Islet of Langerhans (tissue), 1 donor: ENCODE data around the gene CPLANE2.
A peak's percentile ranks its signal among the peaks of the same experiment; 100 is the strongest.
"Not testable (repeated sequence)": the region's sequence is repeated elsewhere in the genome, so short reads cannot be mapped to it uniquely, and the experiment has no call there.

Source experiments
- FAIRE-seq: peaks from one replicate; lab custom pipeline; 2011; peaks lifted over from hg19 to GRCh38; lab: Jason Lieb, UNC

Gene CPLANE2

DNA sequence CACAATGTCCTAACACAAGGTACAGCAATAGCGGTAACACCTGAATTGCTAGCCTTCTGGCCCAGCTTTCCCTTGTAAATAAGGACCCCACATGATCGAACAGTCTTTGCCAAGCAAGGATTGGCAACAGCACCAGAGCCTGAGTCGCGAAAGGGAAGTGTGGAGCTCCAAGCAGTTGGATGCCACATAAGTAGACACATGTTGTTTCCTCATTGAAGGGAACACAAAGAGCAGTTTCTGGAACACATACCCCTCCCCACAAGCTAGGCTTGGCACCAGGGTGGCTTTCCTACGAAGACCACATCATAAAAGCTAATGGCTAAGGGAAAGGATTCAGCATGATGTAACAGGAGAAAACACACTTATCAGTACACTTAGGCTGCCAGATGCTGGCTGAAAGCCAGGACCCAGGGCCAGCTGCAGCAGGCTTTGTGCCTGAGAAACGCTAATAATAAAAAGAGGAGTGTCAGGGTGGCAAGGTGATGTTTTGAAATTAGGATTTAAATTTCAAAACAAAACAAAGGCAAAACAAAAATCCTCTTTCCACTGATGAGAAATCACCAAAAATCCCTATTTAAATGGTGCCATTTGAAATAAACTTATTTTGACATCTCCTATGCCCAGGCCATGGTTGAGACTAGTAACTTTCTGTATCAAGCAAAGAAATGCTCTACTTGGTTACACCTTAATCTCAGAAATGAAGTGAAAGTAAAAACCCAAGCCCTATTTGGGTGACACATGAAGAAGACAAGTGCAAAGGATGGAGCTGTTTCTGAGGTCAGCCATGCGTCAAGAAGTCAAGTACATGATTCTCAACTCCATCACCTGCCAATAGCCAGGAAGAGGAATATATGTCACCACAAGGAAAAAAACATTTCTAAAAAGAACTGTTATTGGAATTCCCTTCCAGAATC is 11.9 kb upstream of the CPLANE2 start:
- FAIRE-seq = peak; percentile 70

DNA sequence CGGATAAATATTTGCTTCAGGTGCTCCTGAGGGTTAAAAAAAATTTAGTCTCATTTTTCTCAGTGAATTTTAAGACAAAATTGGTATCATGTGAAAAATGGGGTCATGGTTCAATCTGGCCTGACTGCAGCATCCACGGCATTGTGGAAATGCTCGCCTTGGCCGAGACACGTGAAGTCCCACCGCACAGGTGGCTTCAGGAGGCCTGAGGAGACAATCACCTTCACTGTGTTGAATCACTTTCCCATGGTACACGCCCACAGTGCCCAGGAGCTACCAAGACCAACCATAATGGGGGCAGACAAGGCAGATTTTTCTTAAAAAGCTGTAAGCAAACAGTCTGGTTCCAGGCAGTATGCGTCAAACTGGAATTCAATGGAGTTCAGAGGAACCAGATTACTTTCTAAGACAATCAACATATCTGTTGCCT is 11.0 kb upstream of the CPLANE2 start:
- FAIRE-seq = no peak

DNA sequence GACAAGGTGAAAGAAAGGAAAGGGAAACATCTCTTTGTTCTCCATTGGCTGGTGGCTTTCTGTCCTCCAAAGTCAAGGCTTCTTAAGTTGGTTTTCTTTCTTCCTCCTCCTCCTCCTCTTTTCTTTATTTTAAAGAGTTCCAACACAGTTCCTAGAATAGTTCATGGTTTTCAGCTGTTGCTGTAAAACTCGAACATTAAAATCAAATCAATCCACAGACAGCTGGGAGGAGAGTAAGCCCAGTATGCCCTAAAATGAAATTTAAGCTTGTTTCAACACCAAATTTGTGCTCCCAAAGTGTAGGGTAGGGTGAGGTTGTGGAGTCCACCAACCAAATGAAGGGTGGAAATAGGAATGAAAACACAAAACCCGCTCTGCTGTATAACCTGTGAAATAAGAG is 10.5 kb upstream of the CPLANE2 start:
- no peak for FAIRE-seq

DNA sequence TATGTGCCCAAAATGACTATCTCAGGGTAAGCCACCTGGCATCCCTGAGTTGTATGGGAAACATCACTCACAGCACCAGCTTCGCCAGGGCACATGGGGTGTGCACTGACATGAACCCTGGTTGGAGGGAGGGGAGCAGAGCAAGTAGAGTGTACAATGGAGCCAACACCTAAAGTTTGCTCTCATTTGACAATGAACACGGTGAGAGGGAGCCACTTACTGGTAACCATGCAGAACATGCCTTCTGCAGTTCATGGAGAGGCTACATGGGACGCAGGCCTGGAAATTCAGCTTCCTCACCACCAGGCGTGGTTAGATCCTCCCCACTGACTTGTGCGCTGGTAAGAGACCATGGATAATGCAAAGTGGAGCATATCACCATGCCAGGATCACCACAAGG is 10.0 kb upstream of the CPLANE2 start:
- FAIRE-seq = no peak

DNA sequence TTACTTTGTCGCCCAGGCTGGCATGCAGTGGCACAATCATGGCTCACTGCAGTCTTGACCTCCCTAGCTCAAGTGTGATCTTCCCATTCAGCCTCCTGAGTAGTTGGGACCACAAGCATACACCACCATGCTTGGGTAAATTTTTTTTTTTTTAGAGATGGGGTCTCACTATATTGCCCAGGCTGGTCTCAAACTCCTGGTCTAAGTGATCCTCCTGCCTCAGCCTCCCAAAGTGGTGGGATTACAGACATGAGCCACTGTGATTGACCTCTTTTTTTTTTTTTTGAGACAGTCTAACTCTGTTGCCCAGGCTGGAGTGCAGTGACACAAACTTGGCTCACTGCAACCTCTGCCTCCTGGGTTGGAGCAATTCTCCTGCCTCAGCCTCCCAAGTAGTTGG is 9.3 kb upstream of the CPLANE2 start:
- not testable (repeated sequence) for FAIRE-seq

DNA sequence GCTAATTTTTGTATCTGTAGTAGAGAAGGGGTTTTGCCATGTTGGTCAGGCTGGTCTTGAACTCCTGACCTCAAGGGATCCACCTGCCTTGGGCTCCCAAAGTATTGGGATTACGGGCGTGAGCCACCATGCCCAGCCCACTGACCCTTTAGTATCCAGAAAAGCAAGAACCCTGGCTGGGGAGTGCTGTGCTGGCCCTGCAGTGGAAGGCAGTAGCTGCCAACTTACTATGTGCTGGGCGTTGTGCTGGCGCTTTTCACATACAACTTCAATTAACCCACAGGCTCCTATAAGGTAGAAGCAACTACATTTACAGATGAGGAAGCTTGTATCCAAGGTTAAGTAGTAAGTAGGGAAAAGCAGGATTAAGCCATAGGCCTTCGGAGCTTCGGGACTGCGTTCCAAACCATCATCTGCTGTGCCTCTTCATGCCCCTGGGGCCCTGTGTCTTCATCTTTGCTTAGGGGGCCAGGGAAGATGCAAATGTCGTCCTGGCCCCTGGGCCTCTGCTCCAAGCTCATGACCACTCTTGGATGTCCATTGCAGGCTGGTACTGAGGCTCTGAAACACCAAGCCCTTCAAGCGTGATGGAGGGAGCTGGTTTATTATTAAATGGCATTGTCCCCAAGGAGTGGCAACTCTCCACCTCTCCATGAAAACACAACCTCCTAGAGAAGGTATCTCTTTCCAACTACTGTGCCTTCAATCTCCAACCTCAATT is 8.7 kb upstream of the CPLANE2 start:
- FAIRE-seq = no peak

DNA sequence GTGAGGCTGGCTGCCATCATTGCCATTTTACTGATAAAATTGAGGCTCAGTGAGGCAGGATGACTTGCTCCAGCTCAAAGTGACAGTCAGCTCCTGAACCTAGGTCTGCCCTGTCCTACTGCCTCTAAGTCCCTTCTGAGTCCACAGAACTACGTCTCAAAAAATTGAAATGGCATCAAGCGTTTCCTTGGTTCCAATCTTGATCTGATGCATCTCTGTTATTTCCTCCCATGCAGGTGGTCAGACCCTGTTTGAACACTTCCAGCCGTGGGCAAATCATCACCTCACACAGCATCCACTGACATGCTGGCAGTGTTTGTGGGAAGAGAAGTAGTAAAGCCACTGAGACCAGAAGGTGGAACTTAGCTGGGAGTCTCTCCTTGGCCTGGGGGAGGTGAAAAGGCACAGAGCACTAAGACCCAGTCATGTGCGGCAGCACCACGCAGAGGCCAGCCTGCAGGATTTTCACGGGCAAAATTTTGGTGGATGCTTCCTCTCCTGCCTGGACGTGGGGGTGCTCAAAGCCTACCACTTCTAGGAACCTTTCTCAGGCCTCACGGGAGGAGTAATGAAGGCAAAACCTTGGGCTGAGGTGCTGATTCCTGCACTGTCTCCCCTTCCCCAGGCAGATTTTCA is 7.8 kb upstream of the CPLANE2 start:
- FAIRE-seq = no peak

DNA sequence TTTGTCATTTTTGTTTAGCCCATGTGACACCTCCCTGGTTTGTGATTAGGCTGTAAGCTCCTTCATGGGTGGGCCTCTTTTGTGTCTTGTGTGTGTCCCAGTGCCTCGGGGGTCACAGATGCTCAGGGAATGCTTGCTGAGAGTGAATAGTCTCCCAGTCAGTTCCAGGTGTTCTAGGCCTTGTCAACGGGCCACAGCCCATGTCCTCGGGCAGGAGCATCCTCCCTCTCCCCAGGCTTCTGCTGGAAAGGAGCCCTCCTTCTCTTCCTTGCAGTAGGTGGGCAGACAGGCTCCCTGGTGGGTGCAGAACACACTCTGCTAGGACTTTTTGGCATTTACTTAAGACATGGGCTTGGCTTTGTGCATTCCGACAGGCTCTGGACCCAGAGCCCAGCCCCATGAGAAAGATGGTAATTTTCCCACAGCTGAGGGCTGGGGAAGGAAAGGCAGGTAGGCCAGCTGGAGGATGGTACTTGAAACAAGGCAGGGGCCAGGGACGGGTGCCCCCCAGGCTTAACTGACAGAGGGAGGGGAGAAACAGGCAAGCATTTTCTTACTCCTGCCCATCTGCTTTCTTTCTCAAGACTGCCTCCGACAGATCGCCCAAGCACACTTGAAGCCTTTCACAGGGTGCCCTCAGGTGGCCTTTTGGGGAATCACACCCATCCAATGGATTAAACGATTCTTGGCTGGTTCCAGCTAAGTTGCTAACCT is 7.1 kb upstream of the CPLANE2 start:
- peak; percentile 56 for FAIRE-seq

DNA sequence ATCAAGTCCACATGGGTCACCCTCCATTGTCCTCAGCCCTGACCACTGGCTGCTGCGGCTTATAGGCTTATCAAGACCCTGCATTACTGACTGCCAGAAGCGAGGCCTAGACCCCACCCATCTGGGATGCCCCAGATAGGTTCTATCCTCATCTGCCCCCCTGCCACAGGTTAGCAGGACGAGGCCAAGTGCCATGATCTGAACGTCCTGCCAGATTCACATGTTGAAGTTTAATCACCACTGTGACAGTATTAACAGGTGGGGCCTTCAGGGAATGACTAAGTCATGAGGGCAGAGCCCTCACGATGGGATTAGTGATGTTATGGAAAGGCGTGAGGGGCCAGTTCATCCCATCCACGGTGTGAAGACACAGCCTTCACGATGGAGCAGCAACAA is 6.2 kb upstream of the CPLANE2 start:
- FAIRE-seq = no peak

DNA sequence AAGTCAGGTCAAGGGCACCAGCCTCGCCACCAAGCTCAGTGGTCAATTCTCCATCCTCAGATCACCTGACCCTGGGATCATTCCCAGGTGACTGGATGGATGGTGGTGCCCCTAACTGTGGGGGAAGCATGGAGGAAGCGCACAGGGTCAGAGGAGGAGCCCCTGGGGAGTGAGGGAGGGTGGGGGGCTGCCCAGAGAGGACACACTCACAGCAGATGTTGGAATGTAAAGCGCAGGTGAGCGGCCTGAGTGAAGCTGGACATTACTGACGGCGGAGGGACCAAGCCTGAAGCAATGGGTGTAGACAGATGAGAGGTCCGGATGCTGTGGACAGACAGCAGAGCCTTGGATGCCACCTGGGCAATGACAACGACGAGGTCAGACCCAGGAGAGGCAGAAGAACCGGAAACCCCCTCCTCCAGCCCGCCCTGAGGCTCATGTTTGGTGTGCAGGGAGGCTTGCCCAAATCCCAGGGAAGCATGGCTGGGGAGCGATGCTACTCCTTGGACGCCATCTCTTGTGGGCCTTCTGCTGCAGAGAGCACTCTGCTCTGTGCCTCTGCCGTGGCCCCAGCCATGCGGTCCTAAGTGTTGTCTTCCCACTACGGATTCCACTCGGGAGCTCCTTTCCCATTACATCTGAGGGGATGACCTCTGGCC is 5.7 kb upstream of the CPLANE2 start:
- no peak for FAIRE-seq

DNA sequence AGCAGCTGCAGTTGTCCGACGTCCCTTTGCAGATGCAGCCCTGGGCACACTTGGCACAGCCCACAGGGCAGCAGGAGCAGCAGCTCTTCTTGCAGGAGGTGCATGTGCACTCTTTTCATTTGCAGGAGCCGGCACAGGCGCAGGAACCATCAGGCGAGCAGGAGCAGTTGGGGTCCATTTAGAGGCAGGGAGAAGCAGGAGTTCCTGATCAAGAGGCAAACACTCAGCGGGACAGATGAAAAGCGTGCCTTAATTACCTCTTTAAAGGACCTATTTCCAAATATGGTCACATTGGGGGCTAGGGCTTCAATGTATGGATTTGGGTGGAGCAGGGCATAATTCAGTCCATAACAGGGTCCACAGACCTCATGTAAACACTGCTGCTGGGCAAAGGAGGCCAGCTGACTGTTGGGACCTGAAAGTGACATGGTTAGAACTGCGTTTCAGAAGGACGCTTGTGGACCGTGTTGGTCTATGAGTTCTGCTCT is 4.3 kb upstream of the CPLANE2 start:
- FAIRE-seq = no peak

DNA sequence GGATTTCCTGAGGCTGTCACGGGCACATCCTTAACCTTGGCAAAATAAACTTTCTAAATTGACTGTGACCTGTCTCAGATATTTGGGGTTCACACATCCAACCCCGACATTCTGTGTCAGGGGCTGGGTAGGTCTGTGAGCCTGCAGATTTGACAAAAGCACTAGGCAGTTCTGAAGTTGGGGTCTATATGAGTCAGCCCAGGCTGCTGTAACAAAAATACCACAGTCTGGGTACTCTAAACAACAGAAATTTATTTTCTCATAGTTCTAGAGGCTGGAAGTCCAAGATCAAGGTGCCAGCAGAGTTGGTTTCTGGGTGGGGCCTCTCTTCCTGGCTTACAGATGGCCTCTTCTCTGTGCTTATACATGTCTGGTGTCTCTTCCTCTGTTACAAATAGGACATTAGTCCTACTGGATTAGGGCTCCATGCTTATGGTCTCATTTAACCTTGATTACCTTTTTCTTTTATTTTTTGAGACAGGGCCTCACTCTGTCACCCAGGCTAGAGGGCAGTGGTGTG is 3.0 kb upstream of the CPLANE2 start:
- FAIRE-seq = no peak

DNA sequence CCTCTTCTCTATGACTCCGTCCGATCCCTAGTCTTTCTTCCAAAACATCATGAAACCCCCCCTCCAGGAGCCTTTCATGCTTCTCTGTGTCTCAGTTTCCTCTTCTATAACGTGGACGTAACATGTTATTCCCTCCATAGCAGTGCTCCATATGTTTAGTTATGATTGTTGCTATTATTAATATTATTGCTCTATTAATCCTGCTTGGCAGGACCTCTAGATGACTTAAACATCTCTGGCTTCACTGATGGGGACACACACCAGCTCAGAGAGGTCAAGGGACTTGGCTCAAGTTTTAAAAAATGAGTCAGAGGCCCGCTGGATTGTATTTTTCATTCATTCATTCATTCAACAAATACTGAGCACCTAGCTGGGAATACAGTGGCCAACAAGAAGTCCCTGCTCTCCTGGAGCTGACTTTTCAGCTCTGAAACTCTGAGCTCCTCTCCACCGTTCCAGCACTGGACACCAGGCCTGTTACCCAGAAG is 404 bp upstream of the CPLANE2 start:
- FAIRE-seq = peak; percentile 76

DNA sequence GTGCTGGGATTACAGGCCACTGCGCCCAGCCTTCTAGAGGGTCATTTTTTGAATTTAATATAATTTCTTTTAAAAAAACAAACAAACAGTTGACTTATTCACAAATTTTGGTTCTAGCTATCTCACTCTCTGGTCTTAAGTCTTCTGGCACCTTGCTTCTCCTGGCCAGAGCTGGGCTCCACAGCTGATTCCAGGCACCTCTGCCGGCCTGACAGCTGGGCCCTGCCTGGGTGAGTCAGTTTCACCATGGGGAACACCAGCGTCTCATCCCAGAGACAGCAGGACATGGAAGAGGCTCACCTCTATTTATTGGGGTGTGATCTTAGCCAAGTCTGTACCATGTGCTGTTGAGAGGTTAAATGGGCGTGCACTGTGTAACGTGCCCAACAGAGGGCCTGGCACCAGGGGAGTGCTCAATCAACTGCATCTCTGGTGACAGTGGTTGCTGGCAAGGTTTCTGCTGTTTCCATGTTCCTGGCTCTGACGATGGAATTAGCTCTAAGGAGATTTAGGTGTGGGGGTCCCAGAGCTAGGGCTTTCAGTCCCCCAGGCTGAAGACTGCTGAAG is 956 bp downstream of the CPLANE2 start:
- FAIRE-seq = no peak

DNA sequence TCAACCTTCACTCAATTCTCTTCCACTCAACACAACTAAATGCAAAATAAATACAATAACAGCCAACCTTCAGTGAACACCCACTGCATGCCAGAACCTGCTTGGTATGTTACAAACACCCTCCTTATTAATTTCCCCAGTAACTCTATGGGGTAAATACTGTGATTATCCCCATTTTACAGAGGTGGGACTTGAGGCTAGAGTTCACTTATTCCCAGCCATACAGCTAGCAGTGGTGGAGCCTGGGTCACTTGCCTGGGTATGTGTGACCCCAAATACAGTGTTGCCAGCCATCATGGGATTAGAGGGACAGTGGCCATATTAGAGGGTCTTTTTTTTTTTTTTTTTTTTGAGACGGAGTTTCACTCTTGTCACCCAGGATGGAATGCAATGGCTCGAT is 1.6 kb downstream of the CPLANE2 start:
- FAIRE-seq = no peak

DNA sequence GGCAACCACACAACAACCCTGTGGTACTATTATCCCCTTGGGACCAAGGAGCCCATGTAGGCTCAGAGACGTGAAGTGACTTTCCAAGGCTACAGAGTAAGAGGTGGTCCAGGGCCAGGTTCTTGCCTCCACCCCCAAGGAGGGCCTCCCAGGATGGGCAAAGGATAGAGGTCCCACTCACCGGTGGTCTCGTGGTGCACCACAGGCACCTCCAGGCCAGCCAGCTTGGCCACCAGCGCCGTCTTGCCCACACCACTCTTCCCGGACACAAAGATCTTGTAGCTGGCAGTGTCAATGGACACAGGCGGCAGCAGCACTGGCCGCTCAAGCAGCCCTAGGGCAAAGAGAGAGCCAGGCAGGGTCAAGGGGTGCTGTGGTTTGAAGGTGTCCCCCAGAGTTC is 3.6 kb downstream of the CPLANE2 start:
- FAIRE-seq = no peak

DNA sequence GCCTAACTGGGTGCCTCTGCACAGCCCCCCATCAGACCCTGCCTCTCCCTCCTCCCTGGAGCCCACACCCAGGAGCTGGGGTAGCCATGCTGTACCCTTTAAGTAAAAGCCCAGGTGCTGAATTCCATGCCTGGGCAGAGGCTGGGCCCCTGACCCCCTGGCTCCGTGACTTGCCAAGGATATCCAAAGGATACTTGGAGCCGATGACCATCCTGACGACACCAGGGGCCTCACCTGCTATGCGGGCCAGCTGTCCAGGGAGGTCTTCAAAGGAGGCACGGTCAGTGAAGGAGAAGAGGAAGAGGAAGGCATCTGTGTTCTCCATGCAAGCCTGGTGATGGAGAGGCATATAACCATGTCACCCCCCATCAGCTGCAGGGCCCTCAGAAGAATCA is 4.7 kb downstream of the CPLANE2 start:
- no peak for FAIRE-seq

DNA sequence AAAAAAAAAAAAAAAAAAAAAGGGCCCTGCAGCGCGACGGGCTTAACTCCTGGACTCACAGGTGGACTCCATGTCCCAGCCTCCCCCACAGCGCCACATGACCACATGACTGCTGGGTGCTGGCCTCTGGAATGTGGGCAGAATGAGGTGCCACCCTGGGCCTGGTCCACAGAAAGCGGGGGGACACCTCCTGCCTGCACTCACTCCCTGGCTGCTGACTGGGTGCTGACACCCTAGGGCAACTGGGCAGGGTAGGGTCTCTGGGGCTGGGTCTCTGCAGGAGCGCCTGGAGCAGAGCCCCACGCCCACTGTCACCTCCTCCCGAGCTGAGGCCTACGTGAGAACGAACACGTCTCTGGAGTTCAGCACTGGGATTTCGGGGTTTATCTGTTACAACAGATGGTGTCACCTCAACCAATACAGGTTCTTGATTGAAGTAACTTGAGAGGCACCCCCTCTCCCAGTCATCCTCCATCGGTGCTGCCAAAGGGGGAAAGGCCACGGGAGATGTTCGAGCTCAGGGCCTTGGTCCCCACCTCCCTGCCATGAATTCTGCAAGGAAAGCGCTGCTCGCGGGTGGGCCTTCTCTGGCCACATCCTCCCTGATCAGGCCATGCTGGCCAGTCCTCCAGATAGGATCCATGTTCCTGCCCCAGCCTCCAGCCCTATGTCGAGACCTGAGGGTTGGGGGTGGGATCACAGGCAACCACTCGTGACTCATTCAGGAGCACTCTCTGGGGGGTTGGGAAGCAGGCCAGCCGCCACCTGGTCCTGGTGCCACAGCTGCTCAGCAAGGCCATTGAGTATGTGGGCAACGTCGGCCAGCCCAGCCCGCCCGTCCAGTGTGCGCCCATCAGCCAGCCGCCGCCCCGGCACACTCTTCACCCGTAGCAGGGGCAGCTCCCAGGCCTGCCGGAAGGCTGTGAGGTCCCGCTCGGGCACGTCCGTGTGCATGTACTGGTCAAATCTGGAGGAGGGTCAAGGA is 5.4 kb downstream of the CPLANE2 start:
- no peak for FAIRE-seq

DNA sequence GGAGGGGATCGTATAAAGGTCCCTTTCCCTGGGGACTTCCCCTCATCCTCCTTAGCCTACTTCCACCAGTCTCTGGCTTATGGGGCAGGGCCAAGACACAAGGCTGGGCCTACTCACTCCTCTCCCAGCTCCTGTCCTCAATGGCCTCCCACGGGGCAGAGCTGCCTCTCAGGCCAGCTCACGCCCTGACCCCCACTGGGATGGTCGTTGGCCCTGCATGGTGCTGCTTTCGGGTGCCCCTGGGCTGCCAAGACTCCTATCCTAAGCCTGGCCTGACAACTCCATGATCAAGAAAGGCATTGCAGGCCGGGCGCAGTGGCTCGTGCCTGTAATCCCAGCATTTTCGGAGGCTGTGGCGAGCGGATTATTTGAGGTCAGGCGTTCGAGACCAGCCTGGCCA is 6.2 kb downstream of the CPLANE2 start:
- no peak for FAIRE-seq
